Gastroesophageal sphincter (tissue), 3 donors: ENCODE measurements around the gene LRBA.

ENCODE experiments used
- CTCF ChIP-seq, 4 experiments: fragments of 200-600 bp in 2 of 4; fragments of 450-650 bp in 2 of 4; sonication (generic) in 1 of 4; IDR thresholded peaks; one replicate each; pipeline ENCODE4 v1.5.1; 2017 to 2019; ENCODE audit warnings: antibody characterized with exemption in 4 of 4, mild to moderate bottlenecking in 2 of 4, moderate library complexity in 2 of 4
- POLR2A ChIP-seq, 2 donors: fragments of 450-650 bp; IDR thresholded peaks; one replicate each; pipeline ENCODE4 v1.6.1; 2017; ENCODE audit warnings: antibody characterized with exemption in 2 of 2, mild to moderate bottlenecking in 2 of 2, moderate library complexity in 1 of 2

GRCh38 chr4:150479657-150480056 is 535.4 kb downstream of the LRBA start:
- no peak for TF ChIP-seq CTCF (IDR thresholded peaks at IDR 0.05)
- no peak for TF ChIP-seq POLR2A (IDR thresholded peaks at IDR 0.05)
